ENCODE measurements around the gene MARCHF10. TPM values are rescaled to one million over a fixed set of nuclear protein-coding genes. Genes with fewer than 3 reads are reported as not detected.

Gene MARCHF10
- total and polyA plus RNA-seq, 9 of the 15 experiments (the other 6 are each of a cell fraction or from before 2014, with no cell fraction given): not detected

- TF ChIP-seq CCNT2 (IDR thresholded peaks at IDR 0.05; ENCODE audit: borderline replicate concordance, extremely low read depth, insufficient read length, low read depth, low read length): no peak
- TF ChIP-seq HDAC3 (IDR thresholded peaks at IDR 0.05; ENCODE audit: borderline replicate concordance, partially characterized antibody): no peak
- no peak for TF ChIP-seq NR0B1 (IDR thresholded peaks at IDR 0.05; ENCODE audit: partially characterized antibody)
- TF ChIP-seq HES1 (IDR thresholded peaks at IDR 0.05; ENCODE audit: low read depth): no peak
- no peak for TF ChIP-seq ZNF740 (CRISPR knock-in tag; IDR thresholded peaks at IDR 0.05)
- no peak for TF ChIP-seq ZNF740 (tag; IDR thresholded peaks at IDR 0.05)
- no peak for TF ChIP-seq CTCFL (IDR thresholded peaks at IDR 0.05; ENCODE audit: borderline replicate concordance, insufficient read depth, low read depth, low read length, poor library complexity, severe bottlenecking)
- TF ChIP-seq NR3C1 (CRISPR knock-in tag; IDR thresholded peaks at IDR 0.05): no peak
- TF ChIP-seq ZFP36 (IDR thresholded peaks at IDR 0.05; ENCODE audit: low read depth, low read length, partially characterized antibody): no peak
- TF ChIP-seq HDAC6 (IDR thresholded peaks at IDR 0.05; ENCODE audit: low read depth, low read length): no peak
- TF ChIP-seq NR2C1 (IDR thresholded peaks at IDR 0.05): no peak
- no peak for TF ChIP-seq NR2C1 (tag; IDR thresholded peaks at IDR 0.05)
Observed at GRCh38 chr17:62824290-62825131, 16.4 kb upstream of the MARCHF10 start (continued).

All from K562 (cell line).